GM12864 (cell line): Measurements from ENCODE around the gene PRRC1.

Experiments
- DNase-seq: peaks from one replicate; pipeline ENCODE4 v3.0.0-alpha.2; 2011; ENCODE audit warnings: low read depth
- H3K4me3 ChIP-seq: 2 replicates; pipeline ENCODE4 v1.5.1; 2011; ENCODE audit warnings: mild to moderate bottlenecking, low read depth, low read length, control low read depth
- CTCF ChIP-seq: IDR thresholded peaks from 2 replicates; pipeline ENCODE4 v1.5.1; 2011; ENCODE audit warnings: low read depth, mild to moderate bottlenecking, moderate library complexity, low read length, control low read depth, inconsistent platforms; ENCODE audit errors: missing control alignments

Gene PRRC1

GRCh38 chr5:127517480-127518318, at the start of gene PRRC1:
PRRC1 (plus strand) TSS chr5:127517640; CDS start chr5:127523480, 5,840 bp downstream.
- TF ChIP-seq CTCF, result peak; percentile 1
- DNase-seq, result peak; percentile 48
- H3K4me3 ChIP-seq, result peak within 1 kb of the TSS; percentile 95

GRCh38 chr5:127471211-127471610, 46.2 kb upstream of the PRRC1 start:
- no peak overlapping the region for H3K4me3 ChIP-seq
- no peak for TF ChIP-seq CTCF
- DNase-seq, result no peak

GRCh38 chr5:127472700-127473099, 44.7 kb upstream of the PRRC1 start:
- no peak for DNase-seq
- no peak for TF ChIP-seq CTCF

GRCh38 chr5:127486471-127486870, 31.0 kb upstream of the PRRC1 start:
- DNase-seq, result no peak
- TF ChIP-seq CTCF, result no peak
- no peak overlapping the region for H3K4me3 ChIP-seq

More at GRCh38 chr5:127472700-127473099, 44.7 kb upstream of the PRRC1 start:
- no peak overlapping the region for H3K4me3 ChIP-seq

- no peak overlapping the region for H3K4me3 ChIP-seq
- TF ChIP-seq CTCF, result peak; percentile 61
- DNase-seq, result peak; percentile 5
Measured at GRCh38 chr5:127492854-127493738, 24.3 kb upstream of the PRRC1 start.

- H3K4me3 ChIP-seq, result no peak overlapping the region
- no peak for DNase-seq
- no peak for TF ChIP-seq CTCF
Measured at GRCh38 chr5:127498548-127498947, 18.9 kb upstream of the PRRC1 start.
